ENCODE measurements around the gene ENTREP1. TPM values are rescaled to one million over a fixed set of nuclear protein-coding genes. Genes with fewer than 3 reads are reported as not detected.

Gene ENTREP1
- total and polyA plus RNA-seq, 2 of the 4 experiments (the other 2 are of a cell fraction), result not detected

DNA sequence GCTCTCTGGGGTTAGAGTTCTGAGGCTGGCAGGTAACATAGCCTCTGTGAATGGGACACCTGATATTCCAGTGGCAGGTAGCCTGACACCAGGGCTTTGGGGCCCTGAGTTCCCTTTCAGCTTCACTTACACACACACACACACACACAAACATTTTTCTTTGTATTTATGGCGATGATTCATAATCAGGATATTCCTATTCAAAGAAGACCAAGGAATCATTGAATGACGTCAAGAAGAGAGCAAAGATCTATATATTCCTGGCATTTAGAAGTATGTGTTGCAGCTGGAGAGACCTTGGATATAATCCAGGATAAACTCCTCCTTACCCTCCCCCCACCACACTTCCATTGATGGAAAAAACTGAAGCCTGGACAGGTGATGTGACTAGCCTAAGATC, 7.9 kb upstream of the ENTREP1 start:
- no peak overlapping the region for H2AK9ac ChIP-seq (replicated peaks; ENCODE audit: low read depth, low read length, poor library complexity)
- WGBS, 2 experiments (ENCODE audit: extremely low coverage in 2 of 2, insufficient read length in 1 of 2), result no CpG with 5 or more reads among the region's 2 CpGs
- H3K9me3 ChIP-seq (ENCODE audit: control insufficient read depth, insufficient read depth, low read length), result peaks cover 2% of the 10 kb centered on the region; the same call in 1 of the 2 replicates

More for the DNA sequence above, 7.9 kb upstream of the ENTREP1 start:
- BruUV-seq (replicated peaks), result no TSS peak
- no peak overlapping the region for H2AK5ac ChIP-seq (ENCODE audit: low read depth, low read length)
- ATAC-seq (ENCODE audit: low read depth), result no peak
- DNase-seq, result no peak
- CTCF ChIA-PET, result no interaction called here
- no peak overlapping the region for H2AFZ ChIP-seq (replicated peaks; ENCODE audit: low read length, poor library complexity)
- no peak overlapping the region for H3K18ac ChIP-seq (ENCODE audit: low read depth, low read length)
- H3K9me1 ChIP-seq (ENCODE audit: insufficient read depth, low read length), result no peaks in the 10 kb centered on the region
- H4K20me1 ChIP-seq (ENCODE audit: insufficient read depth, low read length), result no peaks in the 10 kb centered on the region
- H3K4me2 ChIP-seq (ENCODE audit: low read depth, low read length), result no peak overlapping the region
- peaks cover 22% of the 10 kb centered on the region for H3K27me3 ChIP-seq (ENCODE audit: control insufficient read depth, insufficient read depth, low read length)
- no peaks in the 10 kb centered on the region for H3K4me1 ChIP-seq (ENCODE audit: control insufficient read depth, insufficient read depth, low read length)
- H3K4ac ChIP-seq (ENCODE audit: low read depth, low read length), result no peak overlapping the region
- no peak overlapping the region for H3K56ac ChIP-seq (ENCODE audit: extremely low read depth, insufficient read depth, low read length)
- H4K5ac ChIP-seq (ENCODE audit: low read depth, low read length), result no peak overlapping the region
- intact Hi-C loops (cut with micrococcal nuclease) (no loop called here), in situ Hi-C loops (cut with MboI; ENCODE audit: low sequenced_read_pairs) (no loop called here), dilution Hi-C loops (cut with HindIII; ENCODE audit: low sequenced_read_pairs, unreplicated experiment) (no loop called here)
- H3K79me1 ChIP-seq (ENCODE audit: low read depth in 1 of 2, low read length in 2 of 2), result no peaks in the 10 kb centered on the region
- no peak overlapping the region for H3K9ac ChIP-seq (ENCODE audit: low read depth, low read length)
- POLR2A ChIA-PET (ENCODE audit: unreplicated experiment), result no interaction called here
- no peak for TF ChIP-seq CHD1 (IDR thresholded peaks at IDR 0.05; ENCODE audit: low read depth, low read length)
- TF ChIP-seq NFE2L2 (IDR thresholded peaks at IDR 0.05; ENCODE audit: low read depth, low read length), result no peak
- TF ChIP-seq RAD21 (IDR thresholded peaks at IDR 0.05; ENCODE audit: low read length), result no peak
- TF ChIP-seq, protein P1, sequence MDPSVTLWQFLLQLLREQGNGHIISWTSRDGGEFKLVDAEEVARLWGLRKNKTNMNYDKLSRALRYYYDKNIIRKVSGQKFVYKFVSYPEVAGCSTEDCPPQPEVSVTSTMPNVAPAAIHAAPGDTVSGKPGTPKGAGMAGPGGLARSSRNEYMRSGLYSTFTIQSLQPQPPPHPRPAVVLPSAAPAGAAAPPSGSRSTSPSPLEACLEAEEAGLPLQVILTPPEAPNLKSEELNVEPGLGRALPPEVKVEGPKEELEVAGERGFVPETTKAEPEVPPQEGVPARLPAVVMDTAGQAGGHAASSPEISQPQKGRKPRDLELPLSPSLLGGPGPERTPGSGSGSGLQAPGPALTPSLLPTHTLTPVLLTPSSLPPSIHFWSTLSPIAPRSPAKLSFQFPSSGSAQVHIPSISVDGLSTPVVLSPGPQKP (IDR thresholded peaks at IDR 0.05; ENCODE audit: borderline replicate concordance, low read depth, low read length), result no peak
- TF ChIP-seq RCOR1 (IDR thresholded peaks at IDR 0.05; ENCODE audit: insufficient replicate concordance, low read length), result no peak
- no peak for TF ChIP-seq MAFK (IDR thresholded peaks at IDR 0.05; ENCODE audit: low read depth, low read length)
- no peak for TF ChIP-seq POLR2A (IDR thresholded peaks at IDR 0.05; ENCODE audit: low read depth, low read length)
- no peak for TF ChIP-seq FOS (IDR thresholded peaks at IDR 0.05; ENCODE audit: low read depth, low read length)
- TF ChIP-seq RFX5 (IDR thresholded peaks at IDR 0.05; ENCODE audit: low read depth, low read length), result no peak
- TF ChIP-seq SMC3 (IDR thresholded peaks at IDR 0.05; ENCODE audit: low read depth, low read length), result no peak
- no peak for TF ChIP-seq BHLHE40 (IDR thresholded peaks at IDR 0.05; ENCODE audit: low read depth, low read length)
- TF ChIP-seq MAZ (IDR thresholded peaks at IDR 0.05; ENCODE audit: borderline replicate concordance, low read depth, low read length), result no peak
- no peaks in the 10 kb centered on the region for H3K36me3 ChIP-seq (ENCODE audit: control insufficient read depth, insufficient read depth, low read length)
- no peak overlapping the region for H2BK120ac ChIP-seq (ENCODE audit: low read depth, low read length)
- H3K27ac ChIP-seq (ENCODE audit: insufficient read depth, low read length), result no peak overlapping the region
- no peak overlapping the region for H2BK15ac ChIP-seq (ENCODE audit: low read depth, low read length)
- no peak overlapping the region for H4K8ac ChIP-seq (ENCODE audit: low read depth in 2 of 2, low read length in 2 of 2)
- no peak overlapping the region for H3K23ac ChIP-seq (ENCODE audit: low read depth, low read length)
- H3K4me3 ChIP-seq (ENCODE audit: insufficient read depth, low read depth, low read length), result no peak overlapping the region
- H2BK5ac ChIP-seq (ENCODE audit: low read depth, low read length, poor library complexity, severe bottlenecking), result no peak overlapping the region
- H2BK20ac ChIP-seq (ENCODE audit: low read depth, low read length), result no peak overlapping the region
- H3K14ac ChIP-seq (replicated peaks; ENCODE audit: low read depth, low read length), result no peak overlapping the region
- H4K91ac ChIP-seq (ENCODE audit: insufficient read depth, low read depth, low read length), result no peak overlapping the region

All from IMR-90 (cell line).